ENCODE results near the gene HOXC4. TPM values are rescaled to one million over a fixed set of nuclear protein-coding genes. Genes with fewer than 3 reads are reported as not detected.

The HOXC4 gene
- total RNA-seq, 1 donor from 2014 or later: 1.2 TPM

- DNase-seq (ENCODE audit: extremely low spot score in 2 of 2): no peak
- Histone ChIP-seq H3K27ac (no peak overlapping the region), H3K4me3 (no peak overlapping the region), H3K36me3 (no peaks in the 10 kb centered on the region), H3K9me3 (no peaks in the 10 kb centered on the region), H3K4me1 (peaks cover 1% of the 10 kb centered on the region), H3K27me3 (peaks cover 8% of the 10 kb centered on the region)
- TF ChIP-seq POLR2A (IDR thresholded peaks at IDR 0.05) (no peak), POLR2AphosphoS5 (IDR thresholded peaks at IDR 0.05; ENCODE audit: insufficient read depth in 1 of 2, low read depth in 1 of 2) (no peak), CTCF (IDR thresholded peaks at IDR 0.05) (no peak)
- intact Hi-C loops (cut with DNase I): no loop called here
Measured at GRCh38 chr12:54059668-54060067, 6.0 kb downstream of the HOXC4 start.

GRCh38 chr12:54060174-54060974 is 6.7 kb downstream of the HOXC4 start:
- Histone ChIP-seq H3K27me3 (peaks cover 1% of the 10 kb centered on the region), H3K4me1 (no peaks in the 10 kb centered on the region), H3K9me3 (no peaks in the 10 kb centered on the region), H3K36me3 (no peaks in the 10 kb centered on the region), H3K4me3 (no peak overlapping the region), H3K27ac (no peak overlapping the region)
- DNase-seq (ENCODE audit: extremely low spot score in 2 of 2): no peak
- TF ChIP-seq POLR2A (IDR thresholded peaks at IDR 0.05): no peak
- no peak for TF ChIP-seq POLR2AphosphoS5 (IDR thresholded peaks at IDR 0.05; ENCODE audit: insufficient read depth in 1 of 2, low read depth in 1 of 2)
- no peak for TF ChIP-seq CTCF (IDR thresholded peaks at IDR 0.05)
- intact Hi-C loops (cut with DNase I): no loop called here

DNA sequence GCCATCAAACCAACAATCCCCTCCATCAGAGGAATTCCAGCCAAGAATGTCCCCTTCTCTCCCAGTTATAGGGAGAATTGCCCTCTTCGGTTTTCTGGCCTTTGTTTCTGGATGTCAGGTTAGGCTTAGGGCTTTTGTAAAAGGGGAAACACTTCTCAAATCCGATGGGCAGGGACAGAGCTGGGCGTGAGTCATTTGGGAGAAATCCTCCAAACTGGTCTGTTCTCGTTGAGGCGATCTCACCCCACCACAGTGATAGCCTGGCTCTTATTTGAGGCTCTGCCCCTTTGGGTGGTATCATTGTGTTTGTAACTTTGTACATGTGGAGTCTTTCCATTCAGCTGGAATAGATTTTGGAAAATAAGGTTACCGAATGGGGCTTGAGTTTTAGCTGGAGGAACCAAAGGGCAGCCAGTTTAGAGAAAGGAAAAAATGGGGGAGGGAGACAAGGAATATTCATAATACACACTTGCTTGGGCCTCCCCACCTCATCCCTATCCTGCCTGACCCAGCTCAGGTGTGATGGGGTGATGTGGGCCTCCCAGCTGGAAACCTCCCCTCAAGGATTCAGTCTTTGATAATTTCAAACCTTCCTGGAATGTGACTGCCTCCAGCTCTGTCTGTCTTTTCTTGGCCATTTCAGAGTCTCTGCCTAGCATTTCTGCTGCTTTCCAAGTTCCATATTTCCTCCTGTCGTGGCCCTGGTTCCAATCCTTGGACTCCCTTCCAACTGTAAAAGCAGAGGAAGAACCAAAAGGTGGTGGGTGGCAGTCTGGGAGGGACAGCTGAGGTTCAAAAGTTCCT is 7.5 kb downstream of the HOXC4 start:
- Histone ChIP-seq H3K9me3 (no peaks in the 10 kb centered on the region), H3K27ac (no peak overlapping the region), H3K27me3 (no peaks in the 10 kb centered on the region), H3K4me1 (no peaks in the 10 kb centered on the region), H3K4me3 (no peak overlapping the region), H3K36me3 (no peaks in the 10 kb centered on the region)
- TF ChIP-seq POLR2AphosphoS5 (IDR thresholded peaks at IDR 0.05; ENCODE audit: insufficient read depth in 1 of 2, low read depth in 1 of 2) (no peak), POLR2A (IDR thresholded peaks at IDR 0.05) (no peak), CTCF (IDR thresholded peaks at IDR 0.05) (no peak)
- intact Hi-C loops (cut with DNase I): no loop called here
- no peak for DNase-seq (ENCODE audit: extremely low spot score in 2 of 2)

- intact Hi-C loops (cut with DNase I): no loop called here
- TF ChIP-seq POLR2A (IDR thresholded peaks at IDR 0.05): no peak
- no peak for TF ChIP-seq POLR2AphosphoS5 (IDR thresholded peaks at IDR 0.05; ENCODE audit: insufficient read depth in 1 of 2, low read depth in 1 of 2)
- no peak for TF ChIP-seq CTCF (IDR thresholded peaks at IDR 0.05)
- Histone ChIP-seq H3K4me3 (no peak overlapping the region), H3K9me3 (no peaks in the 10 kb centered on the region), H3K4me1 (no peaks in the 10 kb centered on the region), H3K36me3 (no peaks in the 10 kb centered on the region), H3K27ac (no peak overlapping the region), H3K27me3 (no peaks in the 10 kb centered on the region)
- DNase-seq (ENCODE audit: extremely low spot score in 2 of 2): no peak
Measured at GRCh38 chr12:54065677-54066076, 12.0 kb downstream of the HOXC4 start.

DNA sequence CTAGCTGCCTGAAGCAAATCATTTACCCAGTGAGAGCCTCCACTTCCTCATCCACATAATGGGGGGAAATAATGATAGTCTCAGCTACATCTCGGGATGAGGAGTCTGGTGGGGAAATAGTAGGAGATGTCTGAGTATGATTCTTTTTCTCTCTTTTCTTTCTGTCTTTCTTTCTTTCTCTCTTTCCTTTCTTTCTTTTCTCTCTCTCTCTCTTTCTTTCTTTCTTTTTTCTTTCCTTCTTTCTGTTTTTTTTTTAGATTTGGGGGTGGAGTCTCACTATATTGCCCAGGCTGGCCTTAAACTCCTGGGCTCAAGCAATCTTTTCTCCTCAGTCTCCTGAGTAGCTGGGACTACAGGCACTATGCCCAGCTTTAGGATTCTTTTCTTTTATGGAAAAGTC is 12.8 kb downstream of the HOXC4 start:
- Histone ChIP-seq H3K4me1 (no peaks in the 10 kb centered on the region), H3K36me3 (no peaks in the 10 kb centered on the region), H3K27ac (no peak overlapping the region), H3K9me3 (no peaks in the 10 kb centered on the region), H3K4me3 (no peak overlapping the region), H3K27me3 (no peaks in the 10 kb centered on the region)
- TF ChIP-seq POLR2A (IDR thresholded peaks at IDR 0.05): no peak
- TF ChIP-seq CTCF (IDR thresholded peaks at IDR 0.05): no peak
- no peak for TF ChIP-seq POLR2AphosphoS5 (IDR thresholded peaks at IDR 0.05; ENCODE audit: insufficient read depth in 1 of 2, low read depth in 1 of 2)
- intact Hi-C loops (cut with DNase I): no loop called here
- no peak for DNase-seq (ENCODE audit: extremely low spot score in 2 of 2)

Measured in vagina (tissue), 2 donors.